Spinal cord (tissue), 10 donors: Measurements from ENCODE around the gene COL9A3. TPM values are rescaled to one million over a fixed set of nuclear protein-coding genes. Genes with fewer than 3 reads are reported as not detected.

Source experiments
- DNase-seq, 6 donors: peaks; one replicate each; pipeline versions ENCODE4 v3.0.0 to v3.0.0-alpha.2; 2013 to 2015; ENCODE audit warnings: low spot score in 6 of 6, low read depth in 4 of 6
- H3K27ac ChIP-seq: one replicate; pipeline ENCODE4 v1.5.1; 2013; ENCODE audit warnings: low read depth, low read length, control low read depth
- H3K27me3 ChIP-seq: one replicate; pipeline ENCODE4 v1.6.1; 2013; ENCODE audit warnings: low read length; ENCODE audit not compliant: control insufficient read depth, insufficient read depth
- H3K36me3 ChIP-seq: one replicate; pipeline ENCODE4 v1.6.1; 2013; ENCODE audit warnings: low read length; ENCODE audit not compliant: control insufficient read depth, insufficient read depth
- H3K4me1 ChIP-seq: one replicate; pipeline ENCODE4 v1.6.1; 2013; ENCODE audit warnings: low read length; ENCODE audit not compliant: control insufficient read depth, insufficient read depth
- H3K4me3 ChIP-seq: one replicate; pipeline ENCODE4 v1.5.1; 2013; ENCODE audit warnings: low read depth, low read length, control low read depth
- H3K9me3 ChIP-seq: one replicate; pipeline ENCODE4 v1.6.1; 2013; ENCODE audit warnings: low read length; ENCODE audit not compliant: control insufficient read depth, insufficient read depth
- WGBS: methylation state at CpG from one replicate; pipeline ENCODE4 v1.1.5; 2013; ENCODE audit warnings: missing lambda C conversion rate; ENCODE audit not compliant: insufficient coverage; 5-methylcytosine and 5-hydroxymethylcytosine counted together
- polyA plus RNA-seq, 2 donors: library from polyadenylated mRNA; unstranded; fragments of 120-200 nt; gene quantifications; one replicate each; pipeline ENCODE4 v1.2.1, GENCODE V29; 2013; ENCODE audit not compliant: insufficient read length in 2 of 2
- total RNA-seq, 2 donors: library from RNA; depleted of rRNA in 1 of 2; stranded (reverse); fragments of 120-200 nt in 1 of 2; fragments of >200 nt in 1 of 2; gene quantifications; one replicate each; pipeline versions ENCODE4 v1.2.3 to v1.2.4, GENCODE V29; 2013 to 2014
- donor health status: healthy.

COL9A3 gene
- total and polyA plus RNA-seq, 4 donors, result 33.5 to 151 (median 57.4) TPM

DNA sequence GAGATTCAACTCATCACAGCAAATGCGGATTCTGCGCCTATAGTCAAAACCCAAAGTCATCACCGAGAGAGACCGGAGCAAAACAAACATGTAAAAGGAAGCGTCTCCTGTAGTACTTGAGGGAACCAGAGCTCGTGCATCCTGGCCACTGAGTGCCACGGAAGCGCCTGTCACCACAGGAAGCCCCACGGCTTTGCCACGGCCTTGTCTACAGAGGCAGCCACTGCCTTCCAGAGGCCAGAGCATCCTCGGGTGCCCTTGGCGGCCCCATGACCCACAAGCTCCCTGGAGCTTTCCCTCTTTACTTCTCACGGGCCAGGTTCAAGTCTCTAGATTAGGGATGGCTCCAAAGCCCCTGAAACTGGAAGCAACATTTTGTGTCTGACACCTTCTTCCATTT, 37.3 kb downstream of the COL9A3 start:
- 97% methylated on average over 13 of the region's 13 CpGs for WGBS
- no peak overlapping the region for H3K27ac ChIP-seq
- H3K9me3 ChIP-seq, result no peaks in the 10 kb centered on the region
- peaks cover 38% of the 10 kb centered on the region for H3K36me3 ChIP-seq
- peaks cover 17% of the 10 kb centered on the region for H3K4me1 ChIP-seq
- DNase-seq, result no peak
- no peak overlapping the region for H3K4me3 ChIP-seq
- H3K27me3 ChIP-seq, result no peaks in the 10 kb centered on the region

DNA sequence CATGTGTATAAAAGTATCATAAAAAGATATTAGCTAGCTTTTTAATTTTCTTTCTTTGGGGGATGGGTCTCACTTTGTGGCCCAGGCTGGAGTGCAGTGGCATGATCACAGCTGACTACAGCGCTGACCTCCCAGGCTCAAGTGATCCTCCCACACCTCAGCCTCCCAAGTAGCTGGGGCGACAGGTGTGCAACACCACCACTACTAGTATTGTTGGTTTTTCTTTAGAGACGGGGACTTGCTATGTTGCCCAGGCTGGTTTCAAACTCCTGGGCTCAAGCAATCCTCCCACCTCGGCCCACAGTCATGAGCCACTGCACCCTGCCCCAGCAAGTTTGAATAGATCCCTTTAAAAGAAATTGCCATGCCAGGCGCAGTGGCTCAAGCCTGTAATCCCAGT, 38.3 kb downstream of the COL9A3 start:
- 100% methylated on average over 5 of the region's 5 CpGs for WGBS

DNA sequence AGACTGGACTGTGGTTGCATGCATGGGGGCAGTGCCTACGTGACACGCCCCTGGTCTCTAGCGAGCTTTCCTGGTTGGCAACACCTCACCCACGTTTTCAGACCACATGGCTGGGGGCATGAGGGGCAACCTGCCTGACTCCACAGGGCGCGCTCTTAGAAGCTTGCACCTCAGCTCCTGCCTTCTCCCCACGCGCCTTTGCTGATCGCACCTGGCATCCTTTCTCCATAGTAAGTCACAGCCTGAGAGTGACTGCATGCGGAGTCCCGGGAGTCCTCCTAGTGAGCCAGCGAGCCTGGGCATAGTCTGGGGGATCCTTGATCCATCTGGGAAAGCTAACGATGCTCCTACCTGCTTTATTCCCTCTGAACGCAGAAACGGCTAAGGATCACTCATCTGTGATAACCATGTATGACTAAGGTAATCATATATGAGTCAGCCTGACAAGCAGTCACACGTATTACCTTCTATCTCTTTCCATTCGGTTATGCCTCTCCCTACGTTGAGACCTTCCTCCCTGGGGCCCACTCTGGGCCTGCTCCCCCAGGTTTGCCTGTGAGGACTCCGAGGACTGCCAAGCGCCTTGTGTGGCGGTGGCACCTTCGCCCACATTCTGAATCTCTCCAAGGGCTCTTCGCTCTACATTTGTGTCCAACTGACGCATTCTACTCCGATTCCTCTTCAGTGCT, 40.2 kb downstream of the COL9A3 start:
- peaks cover 27% of the 10 kb centered on the region for H3K36me3 ChIP-seq
- DNase-seq, result no peak
- H3K4me3 ChIP-seq, result no peak overlapping the region
- WGBS, result 93% methylated on average over 21 of the region's 25 CpGs
- H3K4me1 ChIP-seq, result peaks cover 16% of the 10 kb centered on the region
- H3K9me3 ChIP-seq, result no peaks in the 10 kb centered on the region
- H3K27ac ChIP-seq, result no peak overlapping the region
- H3K27me3 ChIP-seq, result no peaks in the 10 kb centered on the region

More for the DNA sequence above, 38.3 kb downstream of the COL9A3 start:
- Histone ChIP-seq H3K27ac (no peak overlapping the region), H3K36me3 (peaks cover 36% of the 10 kb centered on the region), H3K4me1 (peaks cover 20% of the 10 kb centered on the region), H3K27me3 (no peaks in the 10 kb centered on the region), H3K4me3 (no peak overlapping the region), H3K9me3 (no peaks in the 10 kb centered on the region)
- no peak for DNase-seq

DNA sequence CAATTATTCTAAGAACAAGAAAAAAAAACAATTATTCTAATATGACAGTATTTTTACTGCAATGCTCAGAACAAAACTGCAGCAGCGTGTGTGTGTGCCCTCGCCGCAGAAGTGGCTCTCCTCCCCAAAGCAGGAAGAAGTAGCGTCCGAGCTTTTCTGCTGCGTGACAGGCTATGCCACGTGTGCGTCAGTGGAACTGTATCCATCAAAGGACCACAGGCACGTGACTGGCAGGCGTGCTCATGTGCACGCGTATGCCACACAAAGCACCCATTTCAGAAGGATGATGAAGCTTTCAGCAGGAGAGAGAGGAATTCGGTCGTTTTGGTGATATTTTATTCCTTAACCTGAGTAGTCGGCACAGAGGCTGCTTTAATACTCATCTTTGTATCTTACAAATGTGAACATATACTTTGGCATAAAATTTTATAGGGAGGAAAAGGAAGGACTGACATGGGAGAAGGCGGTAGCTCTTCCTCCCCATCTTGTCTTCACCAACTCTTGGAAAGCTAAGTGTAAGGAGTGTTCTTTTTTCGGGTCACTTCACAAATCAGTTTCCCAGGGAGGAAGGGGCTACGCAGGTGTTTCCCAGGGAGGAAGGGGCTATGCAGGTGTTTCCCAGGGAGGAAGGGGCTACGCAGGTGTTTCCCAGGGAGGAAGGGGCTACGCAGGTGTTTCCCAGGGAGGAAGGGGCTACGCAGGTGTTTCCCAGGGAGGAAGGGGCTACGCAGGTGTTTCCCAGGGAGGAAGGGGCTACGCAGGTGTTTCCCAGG, 41.4 kb downstream of the COL9A3 start:
- H3K4me1 ChIP-seq, result peaks cover 18% of the 10 kb centered on the region
- H3K36me3 ChIP-seq, result peaks cover 18% of the 10 kb centered on the region
- H3K4me3 ChIP-seq, result no peak overlapping the region
- no peaks in the 10 kb centered on the region for H3K27me3 ChIP-seq
- no peak overlapping the region for H3K27ac ChIP-seq
- DNase-seq, result no peak
- 91% methylated on average over 10 of the region's 23 CpGs for WGBS
- no peaks in the 10 kb centered on the region for H3K9me3 ChIP-seq

DNA sequence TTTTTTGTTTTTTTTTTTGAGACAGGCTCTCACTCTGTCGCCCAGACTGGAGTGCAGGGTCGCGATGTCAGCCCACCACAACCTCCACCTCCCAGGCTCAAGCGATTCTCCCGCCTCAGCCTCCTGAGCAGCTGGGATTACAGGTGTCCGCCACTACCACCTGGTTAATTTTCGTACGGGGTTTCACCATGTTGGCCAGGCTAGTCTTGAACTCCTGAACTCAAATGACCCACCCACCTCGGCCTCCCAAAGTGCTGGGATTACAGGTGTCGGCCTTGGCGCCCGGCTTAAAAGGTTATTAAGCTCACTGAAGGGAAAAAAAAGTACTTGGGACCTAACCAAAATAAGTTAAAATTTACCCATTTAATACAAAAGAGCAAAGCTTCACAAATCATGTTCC, 42.9 kb downstream of the COL9A3 start:
- peaks cover 18% of the 10 kb centered on the region for H3K4me1 ChIP-seq
- H3K4me3 ChIP-seq, result no peak overlapping the region
- H3K9me3 ChIP-seq, result no peaks in the 10 kb centered on the region
- H3K36me3 ChIP-seq, result peaks cover 15% of the 10 kb centered on the region
- H3K27ac ChIP-seq, result no peak overlapping the region
- H3K27me3 ChIP-seq, result no peaks in the 10 kb centered on the region
- WGBS, result 90% methylated on average over 8 of the region's 12 CpGs
- DNase-seq, result no peak

DNA sequence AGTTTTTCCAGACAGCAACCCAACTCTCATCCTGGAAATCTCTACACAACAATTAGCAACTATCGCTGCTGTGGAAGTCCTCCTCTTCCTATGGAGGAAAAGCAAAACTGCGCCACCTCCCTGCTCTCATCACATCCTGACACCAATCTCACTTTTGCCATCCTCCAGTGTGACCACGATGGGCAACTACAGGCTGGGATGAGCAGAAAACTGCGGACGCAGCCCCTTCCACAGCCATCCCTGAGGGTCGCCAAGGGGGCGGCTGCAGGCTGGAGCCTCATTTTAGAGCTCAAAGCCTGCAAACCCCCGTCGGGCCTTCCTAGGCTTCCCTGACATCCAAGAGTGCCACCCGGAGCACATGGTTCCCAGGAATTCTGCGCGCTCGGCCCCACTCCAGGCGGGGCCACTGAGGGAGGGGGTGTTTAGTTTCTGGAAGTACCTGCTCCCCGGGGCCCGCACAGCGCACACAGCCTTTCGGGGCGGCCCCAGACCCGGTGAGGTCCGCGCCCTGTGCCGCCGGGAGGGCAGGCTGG, 43.6 kb downstream of the COL9A3 start:
- peak in 2 of 6 donors; percentile 47 to 59 for DNase-seq
- 3% methylated on average over 24 of the region's 24 CpGs for WGBS
- Histone ChIP-seq H3K36me3 (peaks cover 10% of the 10 kb centered on the region), H3K27me3 (no peaks in the 10 kb centered on the region), H3K4me1 (peaks cover 18% of the 10 kb centered on the region), H3K9me3 (no peaks in the 10 kb centered on the region), H3K4me3 (peak overlapping the region; percentile 40), H3K27ac (no peak overlapping the region)

DNA sequence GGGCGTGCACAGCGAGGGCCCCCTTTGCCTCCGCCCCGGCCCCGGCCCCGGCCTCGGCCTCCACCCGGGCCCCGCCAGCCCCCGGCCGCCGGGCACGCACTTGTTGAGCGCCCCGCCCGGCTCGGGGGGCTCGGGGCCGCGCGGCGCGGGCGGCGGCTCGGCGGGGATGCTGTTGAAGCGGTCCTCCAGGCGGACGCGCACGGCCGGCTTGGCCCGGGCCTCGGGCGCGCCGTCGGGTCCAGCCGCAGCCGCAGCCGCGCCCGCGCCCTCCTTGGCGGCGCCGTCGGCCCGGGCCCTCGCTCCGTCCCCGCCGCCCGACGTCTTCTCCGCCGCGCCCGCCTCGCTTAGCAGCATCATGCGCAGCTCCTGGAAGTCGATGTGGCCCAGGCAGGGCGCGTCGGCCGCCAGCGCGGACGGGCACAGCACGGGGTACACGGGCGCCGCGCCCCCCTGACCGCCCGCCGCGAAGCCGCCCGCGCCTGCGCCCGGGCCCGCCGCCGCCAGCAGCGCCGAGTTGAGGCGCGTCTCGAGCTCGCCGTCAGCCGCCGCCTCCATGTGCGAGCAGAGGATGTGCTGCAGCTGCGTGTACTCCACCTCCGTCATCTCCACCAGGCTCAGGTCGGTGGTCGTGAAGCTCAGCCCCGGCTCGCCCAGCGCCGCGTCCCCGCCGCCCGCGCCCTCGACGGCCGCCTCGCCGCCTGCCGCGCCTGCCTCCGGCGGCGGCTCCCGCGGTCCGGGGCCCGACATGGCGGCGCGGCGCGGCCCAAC, 44.3 kb downstream of the COL9A3 start:
- Histone ChIP-seq H3K36me3 (peaks cover 9% of the 10 kb centered on the region), H3K4me1 (peaks cover 18% of the 10 kb centered on the region), H3K27ac (no peak overlapping the region), H3K4me3 (peak overlapping the region; percentile 40), H3K9me3 (no peaks in the 10 kb centered on the region), H3K27me3 (no peaks in the 10 kb centered on the region)
- peak in 2 of 6 donors; percentile 45 to 49 for DNase-seq
- WGBS, result under 1% methylated on average over 129 of the region's 129 CpGs

DNA sequence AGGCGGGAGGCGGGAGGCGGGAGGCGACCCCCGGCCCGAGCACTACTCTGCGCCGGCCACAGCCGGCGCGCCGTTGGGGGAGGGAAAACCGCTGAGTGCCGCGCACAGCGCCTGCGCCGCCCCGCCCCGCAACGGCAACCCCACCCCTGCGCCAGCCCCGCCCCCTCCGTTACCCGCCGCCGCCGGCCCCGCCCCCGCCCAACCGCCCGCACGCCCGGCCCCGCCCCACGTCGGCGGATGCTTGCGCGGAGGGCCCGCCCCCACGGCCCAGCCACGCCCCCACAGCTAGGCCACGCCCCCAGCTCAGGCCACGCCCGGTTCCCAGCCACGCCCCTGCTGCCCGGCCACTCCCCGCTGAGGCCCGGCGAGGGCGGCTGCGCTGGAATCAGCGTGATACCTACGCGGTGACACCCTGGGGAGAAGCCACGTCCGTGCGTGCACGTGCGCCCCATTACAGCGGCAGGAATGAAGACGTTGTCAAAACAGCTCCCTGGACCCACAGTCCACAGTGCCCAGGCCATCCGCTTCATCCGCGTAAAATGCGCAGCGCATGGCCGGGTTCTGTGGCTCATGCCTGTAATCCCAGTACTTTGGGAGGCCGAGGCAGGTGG, 45.0 kb downstream of the COL9A3 start, which contains the start of gene TCFL5:
Gene TCFL5 (minus strand): TSS at position 97 of the 611 bp plus-strand sequence. CDS start 152 bp downstream, outside the sequence.
- peaks cover 18% of the 10 kb centered on the region for H3K4me1 ChIP-seq
- DNase-seq, result peak in 5 of 6 donors; percentile 42 to 92 (median 63)
- no peaks in the 10 kb centered on the region for H3K27me3 ChIP-seq
- 5% methylated on average over 58 of the region's 70 CpGs for WGBS
- peaks cover 6% of the 10 kb centered on the region for H3K36me3 ChIP-seq
- H3K4me3 ChIP-seq, result peak within 1 kb of the TSS; percentile 40
- no peaks in the 10 kb centered on the region for H3K9me3 ChIP-seq
- peak within 1 kb of the TSS; percentile 47 for H3K27ac ChIP-seq

DNA sequence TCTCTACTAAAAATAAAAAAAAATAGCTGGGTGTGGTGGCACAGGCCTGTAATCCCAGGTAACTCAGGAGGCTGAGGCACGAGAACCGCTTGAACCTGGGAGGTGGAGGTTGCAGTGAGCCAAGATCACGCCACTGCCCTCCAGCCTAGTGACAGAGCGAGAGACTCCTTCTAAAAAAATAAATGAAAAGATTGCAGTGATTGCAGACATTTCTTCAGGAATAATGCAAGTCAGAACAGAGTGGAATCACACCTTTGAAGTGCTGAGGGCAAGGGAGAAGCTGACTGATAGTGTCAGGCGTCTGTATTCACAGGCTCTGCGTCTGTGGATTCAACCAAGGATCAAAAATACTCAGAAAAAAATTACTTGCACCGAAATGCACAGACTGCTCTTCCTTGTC, 47.4 kb downstream of the COL9A3 start:
- Histone ChIP-seq H3K27me3 (no peaks in the 10 kb centered on the region), H3K27ac (no peak overlapping the region), H3K4me1 (peaks cover 15% of the 10 kb centered on the region), H3K9me3 (no peaks in the 10 kb centered on the region), H3K36me3 (no peaks in the 10 kb centered on the region), H3K4me3 (no peak overlapping the region)
- WGBS, result 100% methylated on average over 4 of the region's 7 CpGs
- DNase-seq, result no peak
